SK-N-SH treated with all-trans-retinoic acid at 6 μM for 48 hours (cell line): ENCODE measurements around the gene BIN1.

Source experiments
- ATAC-seq: fragments of 200-7000 bp; cut with Tn5 transposase; 3 replicates; pipeline ENCODE4 v1.9.1; 2020; ENCODE audit warnings: mild to moderate bottlenecking, moderate library complexity
- ARNTL ChIP-seq: fragments of 450-650 bp; formaldehyde crosslinking; IDR thresholded peaks from 2 replicates; pipeline ENCODE4 v1.5.0; 2020; ENCODE audit warnings: low read depth, mild to moderate bottlenecking, moderate library complexity, borderline replicate concordance
- BACH2 ChIP-seq: fragments of 250-450 bp; sonication (Bioruptor Pico); IDR thresholded peaks from 2 replicates; pipeline ENCODE4 v1.9.0; 2021; ENCODE audit warnings: mild to moderate bottlenecking, borderline replicate concordance
- CSDC2 ChIP-seq: fragments of 250-450 bp; sonication (Bioruptor Pico); IDR thresholded peaks from 2 replicates; pipeline ENCODE4 v1.5.0; 2020; ENCODE audit warnings: mild to moderate bottlenecking, moderate library complexity
- ESRRG ChIP-seq: fragments of 250-450 bp; sonication (Bioruptor Pico); IDR thresholded peaks from 2 replicates; pipeline ENCODE4 v1.6.1; 2021; ENCODE audit warnings: mild to moderate bottlenecking
- GLIS3 ChIP-seq: fragments of 250-450 bp; sonication (Bioruptor Pico); IDR thresholded peaks from 2 replicates; pipeline ENCODE4 v1.5.0; 2020; ENCODE audit warnings: mild to moderate bottlenecking, moderate library complexity
- ISL1 ChIP-seq: fragments of 250-450 bp; sonication (Bioruptor Pico); IDR thresholded peaks from 2 replicates; pipeline ENCODE4 v2.1.2; 2022; ENCODE audit warnings: mild to moderate bottlenecking, moderate library complexity
- OSR1 ChIP-seq: fragments of 250-450 bp; sonication (Bioruptor Pico); IDR thresholded peaks from 2 replicates; pipeline ENCODE4 v1.8.0; 2022; ENCODE audit warnings: moderate library complexity, mild to moderate bottlenecking, inconsistent platforms
- RARB ChIP-seq: fragments of 250-450 bp; sonication (Bioruptor Pico); IDR thresholded peaks from 2 replicates; pipeline ENCODE4 v1.8.0; 2021; ENCODE audit warnings: mild to moderate bottlenecking, moderate library complexity
- TCF4 ChIP-seq: fragments of 250-450 bp; sonication (Bioruptor Pico); IDR thresholded peaks from 2 replicates; pipeline ENCODE4 v1.8.0; 2021; ENCODE audit warnings: mild to moderate bottlenecking, moderate library complexity, borderline replicate concordance
- TOX ChIP-seq: fragments of 250-450 bp; sonication (Bioruptor Pico); IDR thresholded peaks from 2 replicates; pipeline ENCODE4 v1.8.0; 2021; ENCODE audit warnings: mild to moderate bottlenecking, moderate library complexity, borderline replicate concordance
- ZC3H10 ChIP-seq: fragments of 250-450 bp; sonication (Bioruptor Pico); IDR thresholded peaks from 2 replicates; pipeline ENCODE4 v1.5.1; 2021; ENCODE audit warnings: mild to moderate bottlenecking, moderate library complexity
- ZFP3 ChIP-seq: fragments of 250-450 bp; sonication (Bioruptor Pico); IDR thresholded peaks from 2 replicates; pipeline ENCODE4 v1.5.0; 2020; ENCODE audit warnings: mild to moderate bottlenecking, moderate library complexity
- ZFP30 ChIP-seq: fragments of 450-650 bp; formaldehyde crosslinking; IDR thresholded peaks from 2 replicates; pipeline ENCODE4 v1.5.0; 2022; ENCODE audit warnings: mild to moderate bottlenecking, moderate library complexity
- ZNF565 ChIP-seq: fragments of 450-650 bp; formaldehyde crosslinking; conservative IDR thresholded peaks from 2 replicates; pipeline ENCODE4 v1.5.0; 2020; ENCODE audit warnings: low read depth, mild to moderate bottlenecking, moderate library complexity
- ZNF70 ChIP-seq: fragments of 450-650 bp; formaldehyde crosslinking; IDR thresholded peaks from 2 replicates; pipeline ENCODE4 v1.5.0; 2020; ENCODE audit warnings: mild to moderate bottlenecking, moderate library complexity
- ZNF8 ChIP-seq: fragments of 450-650 bp; formaldehyde crosslinking; IDR thresholded peaks from 2 replicates; pipeline ENCODE4 v1.5.0; 2020; ENCODE audit warnings: mild to moderate bottlenecking, moderate library complexity
- TF ChIP-seq, protein P1 (sequence below): fragments of 250-450 bp; sonication (Bioruptor Pico); IDR thresholded peaks from 2 replicates; pipeline ENCODE4 v1.8.0; 2021; ENCODE audit warnings: low read depth, mild to moderate bottlenecking, moderate library complexity, borderline replicate concordance
- TF ChIP-seq, protein P2 (sequence below): fragments of 250-450 bp; sonication (Bioruptor Pico); IDR thresholded peaks from 2 replicates; pipeline ENCODE4 v1.8.0; 2020; ENCODE audit warnings: mild to moderate bottlenecking, moderate library complexity, borderline replicate concordance
- TF ChIP-seq, protein P3 (sequence below): fragments of 250-450 bp; sonication (Bioruptor Pico); IDR thresholded peaks from 2 replicates; pipeline ENCODE4 v1.5.1; 2021; ENCODE audit warnings: mild to moderate bottlenecking, moderate library complexity
- TF ChIP-seq, protein P4 (sequence below): fragments of 250-450 bp; sonication (Bioruptor Pico); IDR thresholded peaks from 2 replicates; pipeline ENCODE4 v1.5.0; 2020; ENCODE audit warnings: mild to moderate bottlenecking, moderate library complexity

BIN1 gene

DNA sequence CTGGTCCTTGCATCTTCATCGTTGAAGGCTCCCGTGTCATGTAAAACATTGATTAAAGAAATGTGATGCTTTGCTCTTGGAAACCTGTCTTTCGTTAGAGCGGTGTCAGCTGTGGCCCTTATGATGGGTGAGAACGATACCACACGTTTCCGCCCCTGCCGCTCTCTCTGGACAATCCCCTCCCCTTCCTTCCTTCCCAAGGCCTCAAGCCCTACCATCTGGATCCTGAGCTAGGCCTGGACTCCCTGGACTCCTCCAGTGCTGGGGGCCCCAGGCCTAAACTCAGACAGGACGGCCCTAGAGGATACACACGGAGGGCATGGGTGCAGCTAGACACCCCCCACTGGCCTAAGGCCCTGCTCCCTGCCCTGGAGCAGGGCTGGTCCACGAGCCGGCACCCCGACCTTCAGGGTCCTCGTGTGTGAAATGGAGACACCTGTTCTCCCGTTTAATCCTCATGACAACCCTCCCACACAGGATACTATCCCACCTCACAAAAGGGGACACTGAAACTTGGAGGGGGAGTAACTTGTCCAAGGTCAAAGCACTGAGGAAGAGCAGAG is 13.2 kb downstream of the BIN1 start:
- no peak for TF ChIP-seq ZC3H10
- no peak for TF ChIP-seq CSDC2 (CRISPR knock-in tag)
- TF ChIP-seq ZFP3 (CRISPR knock-in tag) = no peak
- TF ChIP-seq, protein P1, sequence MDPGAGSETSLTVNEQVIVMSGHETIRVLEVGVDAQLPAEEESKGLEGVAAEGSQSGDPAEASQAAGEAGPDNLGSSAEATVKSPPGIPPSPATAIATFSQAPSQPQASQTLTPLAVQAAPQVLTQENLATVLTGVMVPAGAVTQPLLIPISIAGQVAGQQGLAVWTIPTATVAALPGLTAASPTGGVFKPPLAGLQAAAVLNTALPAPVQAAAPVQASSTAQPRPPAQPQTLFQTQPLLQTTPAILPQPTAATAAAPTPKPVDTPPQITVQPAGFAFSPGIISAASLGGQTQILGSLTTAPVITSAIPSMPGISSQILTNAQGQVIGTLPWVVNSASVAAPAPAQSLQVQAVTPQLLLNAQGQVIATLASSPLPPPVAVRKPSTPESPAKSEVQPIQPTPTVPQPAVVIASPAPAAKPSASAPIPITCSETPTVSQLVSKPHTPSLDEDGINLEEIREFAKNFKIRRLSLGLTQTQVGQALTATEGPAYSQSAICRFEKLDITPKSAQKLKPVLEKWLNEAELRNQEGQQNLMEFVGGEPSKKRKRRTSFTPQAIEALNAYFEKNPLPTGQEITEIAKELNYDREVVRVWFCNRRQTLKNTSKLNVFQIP (CRISPR knock-in tag) = no peak
- TF ChIP-seq ZFP30 (CRISPR knock-in tag) = no peak
- no peak for TF ChIP-seq TOX (CRISPR knock-in tag)
- TF ChIP-seq, protein P2, sequence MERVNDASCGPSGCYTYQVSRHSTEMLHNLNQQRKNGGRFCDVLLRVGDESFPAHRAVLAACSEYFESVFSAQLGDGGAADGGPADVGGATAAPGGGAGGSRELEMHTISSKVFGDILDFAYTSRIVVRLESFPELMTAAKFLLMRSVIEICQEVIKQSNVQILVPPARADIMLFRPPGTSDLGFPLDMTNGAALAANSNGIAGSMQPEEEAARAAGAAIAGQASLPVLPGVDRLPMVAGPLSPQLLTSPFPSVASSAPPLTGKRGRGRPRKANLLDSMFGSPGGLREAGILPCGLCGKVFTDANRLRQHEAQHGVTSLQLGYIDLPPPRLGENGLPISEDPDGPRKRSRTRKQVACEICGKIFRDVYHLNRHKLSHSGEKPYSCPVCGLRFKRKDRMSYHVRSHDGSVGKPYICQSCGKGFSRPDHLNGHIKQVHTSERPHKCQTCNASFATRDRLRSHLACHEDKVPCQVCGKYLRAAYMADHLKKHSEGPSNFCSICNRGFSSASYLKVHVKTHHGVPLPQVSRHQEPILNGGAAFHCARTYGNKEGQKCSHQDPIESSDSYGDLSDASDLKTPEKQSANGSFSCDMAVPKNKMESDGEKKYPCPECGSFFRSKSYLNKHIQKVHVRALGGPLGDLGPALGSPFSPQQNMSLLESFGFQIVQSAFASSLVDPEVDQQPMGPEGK (CRISPR knock-in tag) = no peak
- TF ChIP-seq, protein P3, sequence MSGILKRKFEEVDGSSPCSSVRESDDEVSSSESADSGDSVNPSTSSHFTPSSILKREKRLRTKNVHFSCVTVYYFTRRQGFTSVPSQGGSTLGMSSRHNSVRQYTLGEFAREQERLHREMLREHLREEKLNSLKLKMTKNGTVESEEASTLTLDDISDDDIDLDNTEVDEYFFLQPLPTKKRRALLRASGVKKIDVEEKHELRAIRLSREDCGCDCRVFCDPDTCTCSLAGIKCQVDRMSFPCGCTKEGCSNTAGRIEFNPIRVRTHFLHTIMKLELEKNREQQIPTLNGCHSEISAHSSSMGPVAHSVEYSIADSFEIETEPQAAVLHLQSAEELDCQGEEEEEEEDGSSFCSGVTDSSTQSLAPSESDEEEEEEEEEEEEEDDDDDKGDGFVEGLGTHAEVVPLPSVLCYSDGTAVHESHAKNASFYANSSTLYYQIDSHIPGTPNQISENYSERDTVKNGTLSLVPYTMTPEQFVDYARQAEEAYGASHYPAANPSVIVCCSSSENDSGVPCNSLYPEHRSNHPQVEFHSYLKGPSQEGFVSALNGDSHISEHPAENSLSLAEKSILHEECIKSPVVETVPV (CRISPR knock-in tag) = no peak
- TF ChIP-seq GLIS3 = no peak
- TF ChIP-seq BACH2 = no peak
- TF ChIP-seq ISL1 (CRISPR knock-in tag) = no peak
- no peak for TF ChIP-seq ZNF8
- TF ChIP-seq ESRRG = no peak
- no peak for TF ChIP-seq ZNF70 (CRISPR knock-in tag)
- no peak for ATAC-seq

DNA sequence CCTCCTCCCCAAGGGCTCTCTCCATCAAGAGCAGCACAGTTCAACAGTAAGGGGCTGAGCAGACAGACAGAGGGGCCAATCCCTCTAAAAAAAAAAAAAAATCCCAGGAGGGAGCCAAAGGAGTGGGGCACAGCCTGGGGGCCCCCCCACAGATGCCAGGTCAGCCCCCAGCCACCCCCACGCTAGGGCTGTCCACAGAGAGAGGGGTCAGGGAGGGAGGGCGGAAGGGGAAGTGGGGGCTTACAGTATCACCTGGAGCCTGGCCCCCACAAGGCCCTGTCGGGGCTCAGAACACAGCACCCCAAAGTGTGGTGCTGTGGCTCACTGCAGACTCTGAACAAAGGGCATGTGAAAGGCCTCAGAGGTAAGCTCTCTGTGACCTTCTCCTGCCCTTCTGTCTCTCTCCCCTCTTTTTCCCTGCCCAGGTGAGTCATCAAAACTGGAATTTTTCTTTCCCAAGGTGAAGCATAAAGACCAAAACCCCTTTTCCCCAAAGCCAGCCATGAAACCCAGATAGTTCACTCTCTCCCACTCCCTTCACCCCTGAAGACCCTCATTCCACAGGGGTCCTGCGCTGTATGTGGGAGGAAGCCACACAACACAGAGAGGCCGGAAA is 13.9 kb downstream of the BIN1 start:
- TF ChIP-seq ZFP3 (CRISPR knock-in tag) = no peak
- TF ChIP-seq, protein P4, sequence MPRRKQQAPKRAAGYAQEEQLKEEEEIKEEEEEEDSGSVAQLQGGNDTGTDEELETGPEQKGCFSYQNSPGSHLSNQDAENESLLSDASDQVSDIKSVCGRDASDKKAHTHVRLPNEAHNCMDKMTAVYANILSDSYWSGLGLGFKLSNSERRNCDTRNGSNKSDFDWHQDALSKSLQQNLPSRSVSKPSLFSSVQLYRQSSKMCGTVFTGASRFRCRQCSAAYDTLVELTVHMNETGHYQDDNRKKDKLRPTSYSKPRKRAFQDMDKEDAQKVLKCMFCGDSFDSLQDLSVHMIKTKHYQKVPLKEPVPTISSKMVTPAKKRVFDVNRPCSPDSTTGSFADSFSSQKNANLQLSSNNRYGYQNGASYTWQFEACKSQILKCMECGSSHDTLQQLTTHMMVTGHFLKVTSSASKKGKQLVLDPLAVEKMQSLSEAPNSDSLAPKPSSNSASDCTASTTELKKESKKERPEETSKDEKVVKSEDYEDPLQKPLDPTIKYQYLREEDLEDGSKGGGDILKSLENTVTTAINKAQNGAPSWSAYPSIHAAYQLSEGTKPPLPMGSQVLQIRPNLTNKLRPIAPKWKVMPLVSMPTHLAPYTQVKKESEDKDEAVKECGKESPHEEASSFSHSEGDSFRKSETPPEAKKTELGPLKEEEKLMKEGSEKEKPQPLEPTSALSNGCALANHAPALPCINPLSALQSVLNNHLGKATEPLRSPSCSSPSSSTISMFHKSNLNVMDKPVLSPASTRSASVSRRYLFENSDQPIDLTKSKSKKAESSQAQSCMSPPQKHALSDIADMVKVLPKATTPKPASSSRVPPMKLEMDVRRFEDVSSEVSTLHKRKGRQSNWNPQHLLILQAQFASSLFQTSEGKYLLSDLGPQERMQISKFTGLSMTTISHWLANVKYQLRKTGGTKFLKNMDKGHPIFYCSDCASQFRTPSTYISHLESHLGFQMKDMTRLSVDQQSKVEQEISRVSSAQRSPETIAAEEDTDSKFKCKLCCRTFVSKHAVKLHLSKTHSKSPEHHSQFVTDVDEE = no peak
- TF ChIP-seq BACH2 = no peak
- TF ChIP-seq, protein P1 (CRISPR knock-in tag) = no peak
- TF ChIP-seq TCF4 (CRISPR knock-in tag) = no peak
- TF ChIP-seq ARNTL (CRISPR knock-in tag) = no peak
- no peak for TF ChIP-seq RARB (CRISPR knock-in tag)
- TF ChIP-seq ZNF565 = no peak
- TF ChIP-seq, protein P2 (CRISPR knock-in tag) = no peak
- no peak for TF ChIP-seq ISL1 (CRISPR knock-in tag)
- TF ChIP-seq ESRRG = no peak
- TF ChIP-seq ZC3H10 = no peak
- TF ChIP-seq CSDC2 (CRISPR knock-in tag) = no peak
- TF ChIP-seq ZNF8 = no peak
- TF ChIP-seq ZFP30 (CRISPR knock-in tag) = no peak
- TF ChIP-seq TOX (CRISPR knock-in tag) = no peak
- no peak for TF ChIP-seq ZNF70 (CRISPR knock-in tag)
- TF ChIP-seq, protein P3 (CRISPR knock-in tag) = no peak
- no peak for TF ChIP-seq OSR1

More for the DNA sequence above, 13.9 kb downstream of the BIN1 start:
- no peak for ATAC-seq
